K562 (cell line): ENCODE results near the gene APOO.

Source experiments
- ELF1 ChIP-seq: fragments of 200-800 bp; sonication (Bioruptor generic); IDR thresholded peaks from 2 replicates; pipeline ENCODE4 v1.6.1; 2016; ENCODE audit warnings: missing genetic modification characterization, missing compliant biosample characterization
- FIP1L1 ChIP-seq: fragments of 200-400 bp; formaldehyde crosslinking; IDR thresholded peaks from 2 replicates; pipeline ENCODE4 v1.6.1; 2018; ENCODE audit warnings: mild to moderate bottlenecking, low read depth, low read length; ENCODE audit not compliant: poor library complexity, severe bottlenecking
- JUND ChIP-seq, 2 experiments: IDR thresholded peaks; 2 replicates in 1 of 2; 3 replicates in 1 of 2; pipeline ENCODE4 v1.6.1; 2011; ENCODE audit warnings: borderline replicate concordance in 2 of 2, low read depth in 2 of 2, low read length in 2 of 2, improper control_type of control experiment in 1 of 2, missing biosample characterization in 1 of 2, missing genetic modification characterization in 1 of 2, missing genetic modification reagents in 1 of 2
- TF ChIP-seq, protein P1 (sequence below), 3 experiments: IDR thresholded peaks in 2 of 3; conservative IDR thresholded peaks in 1 of 3; 2 replicates each; pipeline ENCODE4 v1.5.1; 2011 to 2012; ENCODE audit warnings: low read length in 3 of 3, mild to moderate bottlenecking in 3 of 3, control low read depth in 2 of 3, improper control_type of control experiment in 1 of 3, inconsistent platforms in 1 of 3, low read depth in 1 of 3, mixed read lengths in 1 of 3, moderate library complexity in 1 of 3; ENCODE audit not compliant: insufficient read depth in 2 of 3

DNA sequence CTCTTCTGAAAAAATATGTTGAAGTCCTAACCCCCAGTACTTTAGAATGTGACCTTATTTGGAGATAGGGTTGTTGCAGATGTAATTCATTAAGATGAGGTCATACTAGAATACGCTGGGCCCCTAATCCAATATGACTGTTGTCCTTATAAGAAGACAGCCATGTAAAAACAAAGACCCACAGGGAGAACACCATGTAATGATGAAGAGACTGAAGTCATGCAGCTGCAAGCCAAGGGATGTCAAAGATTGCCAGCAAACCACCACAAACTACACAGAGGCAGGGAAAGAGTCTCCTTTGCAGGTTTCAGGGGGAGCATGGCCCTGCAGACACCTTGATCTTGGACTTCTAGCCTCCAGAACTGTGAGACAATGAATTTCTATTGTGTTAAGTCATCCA, 37.5 kb upstream of the APOO start:
- no peak for TF ChIP-seq FIP1L1
- TF ChIP-seq JUND (IDR thresholded peaks at IDR 0.05; ENCODE audit: borderline replicate concordance, low read depth, low read length) = no peak
- no peak for TF ChIP-seq JUND (tag; IDR thresholded peaks at IDR 0.05; ENCODE audit: borderline replicate concordance, low read depth, low read length)
- no peak for TF ChIP-seq ELF1 (tag)
- TF ChIP-seq, protein P1, sequence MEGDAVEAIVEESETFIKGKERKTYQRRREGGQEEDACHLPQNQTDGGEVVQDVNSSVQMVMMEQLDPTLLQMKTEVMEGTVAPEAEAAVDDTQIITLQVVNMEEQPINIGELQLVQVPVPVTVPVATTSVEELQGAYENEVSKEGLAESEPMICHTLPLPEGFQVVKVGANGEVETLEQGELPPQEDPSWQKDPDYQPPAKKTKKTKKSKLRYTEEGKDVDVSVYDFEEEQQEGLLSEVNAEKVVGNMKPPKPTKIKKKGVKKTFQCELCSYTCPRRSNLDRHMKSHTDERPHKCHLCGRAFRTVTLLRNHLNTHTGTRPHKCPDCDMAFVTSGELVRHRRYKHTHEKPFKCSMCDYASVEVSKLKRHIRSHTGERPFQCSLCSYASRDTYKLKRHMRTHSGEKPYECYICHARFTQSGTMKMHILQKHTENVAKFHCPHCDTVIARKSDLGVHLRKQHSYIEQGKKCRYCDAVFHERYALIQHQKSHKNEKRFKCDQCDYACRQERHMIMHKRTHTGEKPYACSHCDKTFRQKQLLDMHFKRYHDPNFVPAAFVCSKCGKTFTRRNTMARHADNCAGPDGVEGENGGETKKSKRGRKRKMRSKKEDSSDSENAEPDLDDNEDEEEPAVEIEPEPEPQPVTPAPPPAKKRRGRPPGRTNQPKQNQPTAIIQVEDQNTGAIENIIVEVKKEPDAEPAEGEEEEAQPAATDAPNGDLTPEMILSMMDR (IDR thresholded peaks at IDR 0.05 in 2 of 3, conservative IDR thresholded peaks at IDR 0.05 in 1 of 3; ENCODE audit: insufficient read depth in 2 of 3, low read depth in 1 of 3, low read length in 3 of 3) = no peak
